Brain microvascular endothelial cell (primary cell): ENCODE measurements around the gene MYO16.

Experiments
- DNase-seq: peaks from one replicate; pipeline ENCODE4 v3.0.0-alpha.2; 2020
- H3K27ac ChIP-seq: fragments of 250-450 bp; sonication (Bioruptor Pico); 2 replicates; pipeline ENCODE4 v1.5.1; 2020; ENCODE audit warnings: mild to moderate bottlenecking, moderate library complexity
- H3K27me3 ChIP-seq: fragments of 250-450 bp; sonication (Bioruptor Pico); replicated peaks from 2 replicates; pipeline ENCODE4 v1.5.1; 2020; ENCODE audit warnings: mild to moderate bottlenecking
- H3K36me3 ChIP-seq: fragments of 250-450 bp; sonication (Bioruptor Pico); replicated peaks from 2 replicates; pipeline ENCODE4 v1.5.1; 2020; ENCODE audit warnings: mild to moderate bottlenecking
- H3K4me3 ChIP-seq: 2 replicates; pipeline ENCODE4 v1.5.1; 2011; ENCODE audit warnings: low read depth, mild to moderate bottlenecking, control low read depth, low read length, moderate library complexity
- in situ Hi-C: cut with HindIII; loops from 2 replicates; pipeline ENCODE4 v1.10.0; 2017; ENCODE audit warnings: low sequenced_read_pairs, low pct_ligation_motif_present
- TF ChIP-seq, protein P1 (sequence below): IDR thresholded peaks from 2 replicates; pipeline ENCODE4 v1.5.1; 2011; ENCODE audit warnings: low read depth, mild to moderate bottlenecking, moderate library complexity, low read length, control low read depth, inconsistent platforms; ENCODE audit errors: missing control alignments

MYO16 gene

GRCh38 chr13:108812165-108812564 lies 182.8 kb downstream of the MYO16 start:
- Histone ChIP-seq H3K36me3 (no peaks in the 10 kb centered on the region), H3K27me3 (no peaks in the 10 kb centered on the region), H3K4me3 (no peak overlapping the region), H3K27ac (no peak overlapping the region)
- DNase-seq = no peak
- TF ChIP-seq, protein P1, sequence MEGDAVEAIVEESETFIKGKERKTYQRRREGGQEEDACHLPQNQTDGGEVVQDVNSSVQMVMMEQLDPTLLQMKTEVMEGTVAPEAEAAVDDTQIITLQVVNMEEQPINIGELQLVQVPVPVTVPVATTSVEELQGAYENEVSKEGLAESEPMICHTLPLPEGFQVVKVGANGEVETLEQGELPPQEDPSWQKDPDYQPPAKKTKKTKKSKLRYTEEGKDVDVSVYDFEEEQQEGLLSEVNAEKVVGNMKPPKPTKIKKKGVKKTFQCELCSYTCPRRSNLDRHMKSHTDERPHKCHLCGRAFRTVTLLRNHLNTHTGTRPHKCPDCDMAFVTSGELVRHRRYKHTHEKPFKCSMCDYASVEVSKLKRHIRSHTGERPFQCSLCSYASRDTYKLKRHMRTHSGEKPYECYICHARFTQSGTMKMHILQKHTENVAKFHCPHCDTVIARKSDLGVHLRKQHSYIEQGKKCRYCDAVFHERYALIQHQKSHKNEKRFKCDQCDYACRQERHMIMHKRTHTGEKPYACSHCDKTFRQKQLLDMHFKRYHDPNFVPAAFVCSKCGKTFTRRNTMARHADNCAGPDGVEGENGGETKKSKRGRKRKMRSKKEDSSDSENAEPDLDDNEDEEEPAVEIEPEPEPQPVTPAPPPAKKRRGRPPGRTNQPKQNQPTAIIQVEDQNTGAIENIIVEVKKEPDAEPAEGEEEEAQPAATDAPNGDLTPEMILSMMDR = no peak
- in situ Hi-C loops = no loop called here

DNA sequence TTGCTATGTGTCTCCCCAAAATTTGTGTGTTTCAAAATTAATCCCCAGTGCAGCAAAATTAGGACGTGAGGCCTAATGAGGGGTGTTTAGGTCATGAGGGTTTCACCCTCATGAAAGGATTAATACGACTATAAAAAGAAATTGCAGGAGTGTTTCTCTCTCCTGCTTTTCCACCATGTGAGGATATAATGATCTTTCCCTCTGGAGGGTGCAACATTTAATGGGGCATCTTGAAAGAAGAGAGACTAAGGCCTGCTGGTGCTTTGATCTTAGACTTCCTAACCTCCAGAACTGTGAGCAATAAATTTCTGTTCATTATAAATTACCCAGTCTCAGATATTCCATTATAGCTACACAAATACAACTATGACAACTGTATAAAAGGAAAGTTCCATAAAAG lies 183.2 kb downstream of the MYO16 start:
- DNase-seq = no peak
- TF ChIP-seq, protein P1 = no peak

DNA sequence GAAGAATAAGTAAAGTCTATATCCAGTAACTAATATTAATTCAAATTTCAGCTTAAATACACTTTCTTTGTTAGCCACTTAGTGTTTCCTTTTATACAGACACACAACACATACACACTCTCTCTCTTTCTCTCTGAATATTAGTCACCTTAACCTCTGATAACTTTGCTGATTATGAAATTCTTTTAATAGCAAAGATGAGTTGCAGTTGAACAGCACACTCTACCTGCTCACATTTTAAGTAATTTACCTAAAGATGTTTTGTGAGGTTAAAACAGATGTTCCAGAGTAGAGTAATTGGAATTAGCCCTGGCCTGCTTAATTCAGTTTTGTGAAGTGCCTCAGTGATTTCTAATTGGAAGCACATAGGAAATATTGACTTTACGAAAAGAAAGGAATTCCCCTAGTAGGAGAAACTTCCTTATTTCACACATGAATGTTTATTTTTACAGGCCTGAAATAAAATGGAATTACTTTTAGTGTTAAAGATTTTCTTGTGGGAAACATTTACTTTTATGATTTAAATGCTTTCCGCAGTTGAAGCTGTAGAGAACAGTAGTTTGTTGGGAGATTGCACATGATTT lies 184.3 kb downstream of the MYO16 start:
- DNase-seq = no peak
- in situ Hi-C loops = no loop called here
- H3K36me3 ChIP-seq = no peaks in the 10 kb centered on the region

More for the DNA sequence above, 183.2 kb downstream of the MYO16 start:
- Histone ChIP-seq H3K36me3 (no peaks in the 10 kb centered on the region), H3K4me3 (no peak overlapping the region), H3K27me3 (no peaks in the 10 kb centered on the region), H3K27ac (no peak overlapping the region)
- in situ Hi-C loops = no loop called here

GRCh38 chr13:108816375-108816774 lies 187.0 kb downstream of the MYO16 start:
- in situ Hi-C loops = no loop called here
- Histone ChIP-seq H3K4me3 (no peak overlapping the region), H3K27ac (no peak overlapping the region), H3K27me3 (no peaks in the 10 kb centered on the region), H3K36me3 (no peaks in the 10 kb centered on the region)
- TF ChIP-seq, protein P1 = no peak
- no peak for DNase-seq

More for the DNA sequence above, 184.3 kb downstream of the MYO16 start:
- Histone ChIP-seq H3K4me3 (no peak overlapping the region), H3K27ac (no peak overlapping the region), H3K27me3 (no peaks in the 10 kb centered on the region)
- TF ChIP-seq, protein P1 = no peak

GRCh38 chr13:108827646-108828045 lies 198.2 kb downstream of the MYO16 start:
- no peak overlapping the region for H3K4me3 ChIP-seq
- in situ Hi-C loops = no loop called here
- TF ChIP-seq, protein P1 = no peak
- no peak for DNase-seq
- no peaks in the 10 kb centered on the region for H3K27me3 ChIP-seq
- H3K27ac ChIP-seq = no peak overlapping the region
- no peaks in the 10 kb centered on the region for H3K36me3 ChIP-seq
